Measurements from ENCODE around the gene MAP3K21.

MAP3K21 gene

GRCh38 chr1:233359905-233360304, 32.4 kb downstream of the MAP3K21 start:
- no peak for DNase-seq

DNA sequence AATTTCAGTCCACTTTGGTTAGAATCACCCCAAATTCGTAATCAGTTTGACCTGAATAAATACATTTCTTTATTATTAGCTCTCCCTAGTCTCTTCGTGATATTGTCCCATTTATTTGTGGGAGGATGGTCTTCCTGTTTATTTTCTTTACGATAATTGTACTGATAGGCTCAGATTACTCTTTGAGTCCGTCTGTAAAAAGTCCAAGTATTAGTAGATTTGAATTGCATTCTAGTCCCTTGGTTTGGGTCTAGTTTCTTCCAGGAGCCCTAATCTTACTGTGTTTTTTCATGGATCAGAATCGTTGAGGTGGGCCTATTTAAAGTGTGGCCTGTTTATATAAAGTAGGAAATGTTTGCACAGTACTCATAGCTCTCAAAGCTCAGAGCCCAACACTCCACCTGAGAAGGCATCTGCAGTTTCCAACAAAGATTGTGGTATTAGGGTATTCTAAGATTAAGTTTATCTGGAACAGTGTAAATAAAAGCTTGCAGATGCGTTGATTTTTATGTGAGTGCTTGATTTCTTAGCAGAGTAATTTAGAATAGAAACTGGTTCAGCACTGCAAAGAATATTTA, 33.1 kb downstream of the MAP3K21 start:
- no peak for DNase-seq

DNA sequence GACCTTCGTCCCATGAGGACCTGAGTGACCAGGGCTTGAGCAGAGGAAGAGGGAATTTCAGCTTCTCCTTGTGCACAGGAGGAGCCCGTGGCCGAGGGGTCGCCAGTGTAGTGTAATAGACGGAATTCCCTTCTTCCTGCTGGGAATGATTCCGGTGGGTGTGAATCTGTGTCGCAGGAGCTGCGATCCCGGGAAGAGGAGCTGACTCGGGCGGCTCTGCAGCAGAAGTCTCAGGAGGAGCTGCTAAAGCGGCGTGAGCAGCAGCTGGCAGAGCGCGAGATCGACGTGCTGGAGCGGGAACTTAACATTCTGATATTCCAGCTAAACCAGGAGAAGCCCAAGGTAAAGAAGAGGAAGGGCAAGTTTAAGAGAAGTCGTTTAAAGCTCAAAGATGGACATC, 34.4 kb downstream of the MAP3K21 start:
- DNase-seq: no peak

- no peak for DNase-seq
These were observed 35.2 kb downstream of the MAP3K21 start for GRCh38 chr1:233362743-233363142.

DNA sequence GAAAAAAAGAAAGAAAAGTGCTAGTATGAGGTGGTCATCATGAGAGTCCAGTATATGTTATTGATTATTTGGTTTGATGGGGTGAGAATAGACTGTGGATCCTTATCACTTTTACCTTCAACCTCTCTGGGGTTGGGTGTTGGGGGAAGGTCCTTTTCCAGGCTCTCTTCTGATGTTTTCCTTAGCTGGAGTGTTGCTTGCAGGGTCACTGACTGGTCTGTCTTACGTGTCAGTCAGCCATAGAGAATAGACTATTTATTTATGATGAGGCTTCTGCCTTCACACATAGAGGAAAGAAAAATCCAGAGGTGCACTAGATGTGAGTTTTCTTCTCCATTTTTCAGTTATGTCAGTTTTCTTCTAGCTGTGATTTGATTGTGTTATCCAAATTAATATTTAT, 36.5 kb downstream of the MAP3K21 start:
- no peak for DNase-seq

DNA sequence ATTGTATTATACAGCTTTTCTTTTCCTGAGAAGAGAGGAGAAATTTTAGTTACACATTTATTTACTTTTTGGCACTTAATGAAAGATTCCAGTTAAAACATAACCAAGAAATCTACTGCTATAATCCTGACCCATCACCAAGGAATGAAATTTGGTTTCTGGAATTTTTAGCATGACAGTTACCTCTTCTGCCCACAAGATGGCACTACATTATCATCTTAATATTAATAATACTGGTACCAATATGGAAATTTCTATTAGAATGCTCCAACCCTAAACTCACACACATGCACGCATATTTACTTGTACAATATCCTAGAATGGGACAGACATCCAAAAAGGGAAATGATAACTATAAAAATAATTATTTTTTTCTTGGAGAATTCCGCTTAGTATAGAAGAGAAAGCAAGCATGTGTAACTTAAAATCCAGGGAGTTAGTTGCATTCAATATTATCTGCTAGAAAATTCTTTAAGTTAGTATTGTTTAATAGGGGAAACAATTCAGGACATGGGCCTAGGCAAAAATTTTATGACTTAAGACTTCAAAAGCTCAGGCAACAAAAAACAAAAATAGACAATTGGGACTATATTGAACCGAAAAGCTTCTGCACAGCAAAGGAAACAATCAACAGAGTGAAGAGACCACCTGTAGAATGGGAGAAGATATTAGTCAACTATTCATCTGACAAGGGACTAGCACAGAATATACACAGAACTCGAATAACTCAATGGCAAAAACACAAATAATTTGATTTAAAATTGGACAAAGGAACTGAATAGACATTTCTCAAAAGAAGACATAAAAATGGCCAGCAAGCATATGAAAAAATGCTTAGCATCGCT, 37.4 kb downstream of the MAP3K21 start:
- peak in 2 of 4 experiments; percentile 24 to 55 for DNase-seq

- DNase-seq: no peak
These were observed 39.1 kb downstream of the MAP3K21 start for GRCh38 chr1:233366575-233366974.

GRCh38 chr1:233367057-233367803, 39.7 kb downstream of the MAP3K21 start:
- no peak for DNase-seq

DNA sequence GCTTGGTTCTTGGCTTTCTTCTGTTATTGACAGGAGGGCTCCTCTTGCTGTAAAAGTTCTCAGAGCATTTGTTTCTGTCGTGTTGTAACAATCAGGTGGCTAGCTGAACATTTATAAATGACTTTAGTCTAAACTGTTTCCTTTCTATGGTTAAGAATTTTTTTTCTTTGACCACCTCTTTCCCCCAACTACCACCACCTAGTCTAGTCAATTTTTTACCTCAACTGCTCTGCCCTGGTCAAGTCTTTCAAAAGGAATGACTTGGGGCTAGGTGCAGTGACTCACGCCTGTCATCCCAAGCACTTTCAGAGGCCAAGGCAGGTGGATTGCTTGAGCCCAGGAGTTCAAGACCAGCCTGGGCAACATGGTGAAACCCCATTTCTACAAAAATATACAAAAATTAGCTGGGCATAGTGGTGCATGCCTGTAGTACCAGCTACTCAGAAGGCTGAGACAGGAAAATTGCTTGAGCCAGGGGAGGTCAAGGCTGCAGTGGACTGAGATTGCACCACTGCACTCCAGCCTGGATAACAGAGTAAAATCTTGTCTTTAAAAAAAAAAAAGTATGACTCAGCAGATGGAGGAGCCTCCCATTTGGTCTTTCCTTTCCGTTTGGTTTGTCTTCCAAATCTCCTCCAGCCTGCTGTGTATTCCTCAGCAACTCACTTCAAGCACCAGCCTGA, 40.7 kb downstream of the MAP3K21 start:
- no peak for DNase-seq

DNA sequence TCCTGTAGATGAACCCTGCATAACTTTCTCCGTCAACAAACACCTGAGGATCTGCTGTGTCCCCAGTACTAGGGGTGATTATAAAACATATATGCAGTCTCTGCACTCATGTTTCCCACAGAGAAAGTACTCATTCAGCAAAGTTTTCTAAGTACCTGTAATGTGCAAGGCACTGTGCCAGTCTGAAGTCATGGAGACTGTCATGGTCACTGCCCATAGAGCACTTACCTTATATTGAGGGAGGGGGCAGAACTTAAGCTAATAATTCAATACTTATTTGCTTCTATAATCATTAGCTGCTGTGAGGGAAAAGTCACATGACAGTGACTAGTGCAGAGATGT, 41.2 kb downstream of the MAP3K21 start:
- no peak for DNase-seq

GRCh38 chr1:233372218-233373120, 44.9 kb downstream of the MAP3K21 start:
- no peak for DNase-seq

GRCh38 chr1:233373226-233373625, 45.7 kb downstream of the MAP3K21 start:
- DNase-seq: no peak

GRCh38 chr1:233375653-233376052, 48.1 kb downstream of the MAP3K21 start:
- DNase-seq: no peak

GRCh38 chr1:233376382-233377110, 49.0 kb downstream of the MAP3K21 start:
- DNase-seq: no peak

DNA sequence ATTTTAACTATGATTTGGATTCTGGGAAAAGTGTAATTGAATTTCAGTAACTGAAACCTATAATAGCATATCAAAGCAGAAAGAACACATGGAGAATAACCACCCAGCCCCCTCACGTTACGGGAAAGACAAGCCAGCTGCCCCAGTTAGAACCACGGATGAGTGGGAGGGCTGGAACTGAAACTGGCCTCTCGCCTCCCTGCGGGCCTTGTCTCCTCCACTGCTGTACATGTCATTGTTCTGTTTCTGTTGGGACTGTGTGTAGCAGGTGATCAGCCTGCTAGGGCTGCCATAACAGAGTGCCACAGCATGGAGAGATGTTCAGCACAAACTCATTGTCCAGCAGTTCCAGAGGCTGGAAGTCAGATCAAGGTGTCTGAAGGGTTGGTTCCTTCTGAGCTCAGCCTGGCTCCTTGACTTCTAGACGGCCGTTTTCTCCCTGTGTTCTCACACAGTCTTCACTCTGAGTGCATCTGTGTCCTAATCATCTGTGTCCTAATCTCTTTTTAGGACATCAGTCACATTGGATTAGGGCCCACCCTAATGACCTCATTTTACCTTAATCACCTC, 52.4 kb downstream of the MAP3K21 start:
- no peak for DNase-seq

DNA sequence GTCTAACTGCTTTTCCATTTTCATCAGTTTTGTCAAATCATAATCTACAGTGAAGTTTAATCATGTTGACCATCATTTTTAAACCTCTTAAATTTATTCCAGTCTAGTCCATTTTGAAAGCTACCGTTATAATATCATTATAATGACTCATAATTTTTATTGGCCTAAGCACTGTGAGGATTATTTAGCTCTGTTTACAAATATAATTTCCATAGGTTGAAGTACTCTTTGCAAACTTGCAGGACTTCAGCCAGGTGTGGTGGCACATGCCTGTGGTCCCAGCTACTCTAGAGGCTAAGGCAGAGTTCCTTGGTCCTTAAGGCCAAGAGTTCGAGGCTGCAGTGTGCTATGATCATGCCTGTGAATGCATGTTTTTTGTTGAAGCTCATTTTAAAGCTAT, 54.3 kb downstream of the MAP3K21 start:
- DNase-seq: no peak

- DNase-seq: no peak
These were observed 56.5 kb downstream of the MAP3K21 start for GRCh38 chr1:233383984-233384383.

DNA sequence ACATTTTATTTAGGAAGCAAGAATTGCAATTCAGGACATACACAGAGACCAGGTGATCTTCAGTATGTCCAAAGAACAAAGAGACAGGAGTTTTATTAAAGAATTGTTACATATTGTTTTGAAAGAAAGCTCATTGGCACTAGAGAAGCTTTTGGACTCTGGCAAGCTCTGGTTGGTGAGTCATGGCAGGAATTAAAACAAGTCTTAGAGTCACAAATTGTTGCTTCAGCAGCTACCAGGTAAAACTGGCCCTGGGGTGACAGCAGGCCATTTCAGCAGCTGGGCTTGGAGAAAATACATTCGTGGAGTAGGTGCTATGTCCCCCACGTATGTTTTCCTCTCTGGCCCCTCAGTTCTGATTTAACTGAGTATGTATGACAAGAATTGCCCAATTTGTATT, 58.8 kb downstream of the MAP3K21 start:
- no peak for DNase-seq

DNA sequence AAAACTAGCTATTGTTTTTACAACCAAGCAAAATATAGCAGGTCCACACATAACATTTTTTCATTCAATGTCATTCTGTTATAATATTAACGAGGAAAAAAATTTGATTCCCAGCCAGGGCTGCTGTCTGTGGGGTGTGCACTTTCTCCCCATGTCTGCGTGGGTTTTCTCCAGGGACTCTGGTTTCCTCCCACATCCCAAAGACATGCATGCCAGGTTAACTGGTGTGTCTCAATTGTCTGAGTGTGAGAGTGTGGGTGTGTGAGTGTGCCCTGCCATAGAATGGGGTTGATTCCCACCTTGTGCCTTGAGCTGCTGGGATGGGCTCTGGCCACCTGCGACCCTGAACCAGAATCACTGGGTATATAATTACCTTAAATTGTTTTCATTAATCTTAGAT, 60.1 kb downstream of the MAP3K21 start:
- DNase-seq: no peak

DNA sequence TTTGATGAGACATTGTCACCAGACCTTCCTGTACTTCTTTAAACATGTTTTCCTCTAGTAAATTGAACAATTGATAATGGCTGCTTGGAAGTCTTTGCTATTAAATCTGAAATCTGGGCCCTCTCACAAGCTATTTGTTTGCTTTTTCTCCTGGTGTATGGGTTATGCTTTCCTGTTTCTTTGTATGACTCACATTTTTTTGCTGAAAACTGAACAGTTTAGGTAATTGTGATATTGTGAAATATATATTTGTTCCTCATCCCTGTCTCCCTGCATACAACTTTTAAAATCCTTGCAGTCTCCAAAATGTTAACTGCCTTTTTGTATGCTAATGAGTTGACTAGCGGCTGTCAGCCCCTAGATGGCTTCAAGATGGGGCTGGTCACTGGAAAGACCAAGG, 61.6 kb downstream of the MAP3K21 start:
- DNase-seq: peak in 2 of 4 experiments; percentile 36 to 49

DNA sequence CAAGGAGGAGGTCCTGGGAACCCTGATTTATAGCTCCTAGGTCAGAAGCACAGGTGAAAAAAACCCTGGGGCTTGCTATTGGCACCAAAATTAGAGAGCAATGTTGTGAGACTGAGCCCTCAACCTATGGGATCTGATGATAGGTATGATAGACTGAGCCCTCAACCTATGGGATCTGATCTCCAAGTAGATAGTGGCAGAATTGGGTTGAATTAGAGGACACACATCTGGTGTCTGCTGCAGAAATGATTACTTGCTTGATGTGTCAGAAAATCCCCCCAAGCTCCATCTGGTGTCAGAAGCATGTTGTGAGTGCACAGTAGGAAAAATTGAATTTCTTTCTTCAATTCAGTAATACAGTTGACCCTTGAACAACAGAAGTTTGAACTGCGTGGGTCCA, 62.4 kb downstream of the MAP3K21 start:
- DNase-seq: no peak
